CD4-positive, alpha-beta T cell (primary cell): Measurements from ENCODE around the gene PGRMC2. TPM values are rescaled to one million over a fixed set of nuclear protein-coding genes. Genes with fewer than 3 reads are reported as not detected.

Source experiments
- ATAC-seq: fragments of 200-7000 bp; cut with Tn5 transposase; one replicate; pipeline ENCODE4 v1.10.0; 2022; ENCODE audit warnings: mild to moderate bottlenecking; ENCODE audit not compliant: poor library complexity
- CTCF ChIA-PET: fragments of 350-600 bp; sonication (Branson Sonifier 250); formaldehyde crosslinking; loops from one replicate; lab custom pipeline; 2021; ENCODE audit warnings: antibody characterized with exemption, inconsistent platforms; lab: Charles Lee
- POLR2A ChIA-PET: fragments of 350-600 bp; sonication (Branson Sonifier 250); formaldehyde crosslinking; loops from one replicate; lab custom pipeline; 2021; ENCODE audit warnings: antibody characterized with exemption, inconsistent platforms; lab: Charles Lee
- DNase-seq, 14 experiments: peaks; one replicate each; pipeline ENCODE4 v3.0.0-alpha.2; 2013 to 2020; ENCODE audit warnings: mixed read lengths in 2 of 14
- H3K27ac ChIP-seq, 2 donors: one replicate each; pipeline versions ENCODE4 v1.5.1 to v1.7.0; 2013; ENCODE audit warnings: low read length in 2 of 2, low read depth in 1 of 2, mild to moderate bottlenecking in 1 of 2
- H3K27me3 ChIP-seq, 2 experiments: 1 replicate in 1 of 2; 2 replicates in 1 of 2; pipeline versions ENCODE4 v1.6.1 to v1.7.0; 2013; ENCODE audit warnings: low read length in 2 of 2, control low read depth in 1 of 2, mild to moderate bottlenecking in 1 of 2, moderate library complexity in 1 of 2; ENCODE audit not compliant: insufficient read depth in 2 of 2, control insufficient read depth in 1 of 2
- H3K36me3 ChIP-seq: one replicate; pipeline ENCODE4 v1.6.1; 2013; ENCODE audit warnings: low read length, control low read depth; ENCODE audit not compliant: insufficient read depth
- H3K4me1 ChIP-seq: one replicate; pipeline ENCODE4 v1.6.1; 2013; ENCODE audit warnings: low read length, control low read depth; ENCODE audit not compliant: insufficient read depth
- H3K4me3 ChIP-seq: one replicate; pipeline ENCODE4 v1.5.1; 2013; ENCODE audit warnings: mild to moderate bottlenecking, low read length, moderate library complexity
- H3K9me3 ChIP-seq, 2 experiments: 1 replicate in 1 of 2; 2 replicates in 1 of 2; pipeline versions ENCODE4 v1.6.1 to v1.7.0; 2013; ENCODE audit warnings: low read length in 2 of 2, mild to moderate bottlenecking in 2 of 2, control low read depth in 1 of 2, moderate library complexity in 1 of 2; ENCODE audit not compliant: control insufficient read depth in 1 of 2, insufficient read depth in 1 of 2
- H3K27ac Mint-ChIP-seq: one replicate; pipeline ENCODE4 v1.8.0; 2020; ENCODE audit warnings: mixed read lengths
- H3K27me3 Mint-ChIP-seq: one replicate; pipeline ENCODE4 v1.8.0; 2021; ENCODE audit warnings: mixed read lengths
- H3K36me3 Mint-ChIP-seq: one replicate; pipeline ENCODE4 v1.8.0; 2021; ENCODE audit warnings: low read depth, mixed read lengths
- H3K4me1 Mint-ChIP-seq: one replicate; pipeline ENCODE4 v1.8.0; 2021; ENCODE audit warnings: low read depth, mixed read lengths
- H3K4me3 Mint-ChIP-seq: one replicate; pipeline ENCODE4 v1.8.0; 2020; ENCODE audit warnings: mild to moderate bottlenecking, mixed read lengths
- H3K9me3 Mint-ChIP-seq: one replicate; pipeline ENCODE4 v1.8.0; 2020; ENCODE audit warnings: mixed read lengths
- CTCF ChIP-seq: fragments of 200-600 bp; IDR thresholded peaks from one replicate; pipeline ENCODE4 v1.8.0; 2022; ENCODE audit warnings: antibody characterized with exemption, mild to moderate bottlenecking
- intact Hi-C, 2 experiments: fragments of 100-400 bp; cut with DNase I in 1 of 2; cut with micrococcal nuclease in 1 of 2; formaldehyde crosslinking; loops; one replicate each; pipeline versions ENCODE4 v1.15.1 to v1.9.0; 2023 to 2025; cut with DNase I, micrococcal nuclease
- total RNA-seq, 174 experiments: library from RNA in 2 of 174; stranded (reverse) in 2 of 174; gene quantifications; one replicate each; pipeline ENCODE4 v1.2.3 and lab custom pipeline; 2021 to 2026

The PGRMC2 gene
- total RNA-seq, 2 experiments from 2014 or later = 92.8 to 99.9 TPM

GRCh38 chr4:128256539-128256938, 31.1 kb downstream of the PGRMC2 start:
- H3K9me3 ChIP-seq = no peaks in the 10 kb centered on the region
- Mint-ChIP-seq H3K4me1 (no peaks in the 10 kb centered on the region), H3K27ac (no peak overlapping the region), H3K4me3 (no peak overlapping the region), H3K27me3 (peaks cover 42% of the 10 kb centered on the region), H3K36me3 (no peaks in the 10 kb centered on the region), H3K9me3 (no peaks in the 10 kb centered on the region)
- ATAC-seq (no peak), DNase-seq (no peak)
- ChIA-PET CTCF (no interaction called here), POLR2A (no interaction called here)
- H3K4me1 ChIP-seq = no peaks in the 10 kb centered on the region
- no peaks in the 10 kb centered on the region for H3K27me3 ChIP-seq
- H3K27ac ChIP-seq = no peak overlapping the region
- TF ChIP-seq CTCF = no peak
- H3K36me3 ChIP-seq = no peaks in the 10 kb centered on the region
- intact Hi-C loops = no loop called here
- no peak overlapping the region for H3K4me3 ChIP-seq

- peaks cover 38% of the 10 kb centered on the region for H3K27me3 Mint-ChIP-seq
These were observed 31.7 kb downstream of the PGRMC2 start for GRCh38 chr4:128255906-128256305.

GRCh38 chr4:128249787-128250668, 37.6 kb downstream of the PGRMC2 start:
- Histone ChIP-seq H3K27me3 (no peaks in the 10 kb centered on the region), H3K4me3 (no peak overlapping the region), H3K27ac (no peak overlapping the region), H3K4me1 (no peaks in the 10 kb centered on the region), H3K9me3 (peaks cover 0 to 6% of the 10 kb centered on the region in 2 experiments), H3K36me3 (no peaks in the 10 kb centered on the region)
- ATAC-seq = no peak
- Mint-ChIP-seq H3K4me3 (no peak overlapping the region), H3K9me3 (peaks cover 7% of the 10 kb centered on the region), H3K36me3 (no peaks in the 10 kb centered on the region), H3K27ac (no peak overlapping the region), H3K4me1 (no peaks in the 10 kb centered on the region), H3K27me3 (peaks cover 21% of the 10 kb centered on the region)
- ChIA-PET POLR2A (no interaction called here), CTCF (no interaction called here)
- DNase-seq = no peak
- intact Hi-C loops = no loop called here
- TF ChIP-seq CTCF = no peak

More at GRCh38 chr4:128255906-128256305, 31.7 kb downstream of the PGRMC2 start:
- ChIA-PET POLR2A (no interaction called here), CTCF (no interaction called here)
- TF ChIP-seq CTCF = no peak
- Mint-ChIP-seq H3K27ac (no peak overlapping the region), H3K36me3 (no peaks in the 10 kb centered on the region), H3K9me3 (no peaks in the 10 kb centered on the region), H3K4me1 (no peaks in the 10 kb centered on the region), H3K4me3 (no peak overlapping the region)
- Histone ChIP-seq H3K9me3 (no peaks in the 10 kb centered on the region), H3K36me3 (no peaks in the 10 kb centered on the region), H3K4me1 (no peaks in the 10 kb centered on the region), H3K4me3 (no peak overlapping the region), H3K27ac (no peak overlapping the region), H3K27me3 (no peaks in the 10 kb centered on the region)
- intact Hi-C loops = no loop called here
- DNase-seq (no peak), ATAC-seq (no peak)
